GM19099 (cell line): Measurements from ENCODE around the gene HDAC5.

Experiments
- POLR2A ChIP-seq: IDR thresholded peaks from 3 replicates; pipeline ENCODE4 v1.6.1; 2011; ENCODE audit warnings: low read depth; ENCODE audit not compliant: insufficient read length; ENCODE audit errors: extremely low read depth

Gene HDAC5

GRCh38 chr17:44137891-44138709, 14.7 kb upstream of the HDAC5 start:
- no peak for TF ChIP-seq POLR2A

GRCh38 chr17:44134752-44135568, 11.5 kb upstream of the HDAC5 start:
- no peak for TF ChIP-seq POLR2A

GRCh38 chr17:44133918-44134476, 10.6 kb upstream of the HDAC5 start:
- TF ChIP-seq POLR2A = no peak

GRCh38 chr17:44132275-44132821, 8.9 kb upstream of the HDAC5 start:
- no peak for TF ChIP-seq POLR2A

- no peak for TF ChIP-seq POLR2A
These were observed 7.4 kb upstream of the HDAC5 start for GRCh38 chr17:44130693-44131349.

DNA sequence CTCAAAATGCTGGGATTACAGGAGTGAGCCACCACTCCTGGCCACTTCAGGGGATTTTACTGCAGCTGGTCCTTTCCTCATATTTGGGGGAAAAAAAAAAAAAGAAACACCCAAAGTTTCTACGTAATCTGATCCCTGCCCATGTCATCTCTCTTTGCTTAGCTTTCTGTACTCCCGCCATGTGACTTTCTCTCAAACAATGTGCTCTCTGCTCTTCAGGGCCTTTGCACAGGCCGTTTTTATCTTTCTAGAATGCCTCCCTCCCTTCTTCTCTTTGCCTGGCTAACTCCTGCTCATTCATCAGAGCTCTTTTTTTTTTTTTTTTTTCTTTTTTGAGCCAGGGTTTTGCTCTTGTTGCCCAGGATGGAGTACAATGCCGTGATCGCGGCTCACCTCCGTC, 4.9 kb upstream of the HDAC5 start:
- TF ChIP-seq POLR2A = no peak

DNA sequence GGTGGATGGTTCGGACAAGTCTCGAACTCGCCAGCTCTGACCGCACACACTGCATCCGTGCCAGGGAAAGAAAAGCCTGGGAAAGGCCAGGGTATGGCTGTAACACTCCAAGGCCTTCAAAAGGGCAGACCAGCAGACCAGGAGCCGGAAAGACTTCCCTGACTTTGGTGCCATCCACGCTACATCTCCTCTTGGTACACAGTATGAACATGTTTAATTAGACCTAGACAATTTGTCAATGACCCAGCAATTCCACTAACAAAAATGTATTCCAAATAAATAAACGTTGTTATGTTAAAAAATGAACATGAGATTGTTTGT, 637 bp upstream of the HDAC5 start:
- no peak for TF ChIP-seq POLR2A

DNA sequence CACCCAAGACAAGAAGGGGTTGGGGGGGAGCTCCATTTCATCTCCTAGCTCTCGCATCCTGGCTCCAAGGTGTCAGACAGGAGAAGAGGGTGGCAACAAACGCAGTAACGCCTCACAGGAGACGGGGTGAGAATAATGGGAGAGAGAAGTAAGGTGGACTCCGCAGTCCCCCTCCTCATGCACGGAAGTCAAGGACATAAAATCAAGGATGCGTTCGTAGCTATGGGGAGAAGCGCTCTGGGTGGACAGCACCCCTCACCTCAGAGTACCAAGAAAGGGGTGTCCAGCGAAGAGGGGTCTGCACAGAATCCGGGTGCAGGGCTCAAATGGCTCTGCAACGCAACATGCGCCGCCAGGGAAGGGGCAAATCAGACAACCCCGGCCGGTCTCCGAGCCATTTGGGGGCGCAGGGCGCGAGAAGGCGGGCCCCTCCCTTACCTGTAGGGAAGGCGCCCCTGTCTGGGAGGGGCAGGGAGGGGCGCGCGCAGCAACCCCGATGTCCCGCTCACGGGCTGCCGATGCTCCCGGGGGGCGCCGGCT, 555 bp downstream of the HDAC5 start:
- TF ChIP-seq POLR2A = no peak

GRCh38 chr17:44121997-44122815, 1.2 kb downstream of the HDAC5 start:
- no peak for TF ChIP-seq POLR2A

GRCh38 chr17:44120851-44121605, 2.4 kb downstream of the HDAC5 start:
- no peak for TF ChIP-seq POLR2A

- TF ChIP-seq POLR2A = no peak
These were observed 3.6 kb downstream of the HDAC5 start for GRCh38 chr17:44119798-44120197.

DNA sequence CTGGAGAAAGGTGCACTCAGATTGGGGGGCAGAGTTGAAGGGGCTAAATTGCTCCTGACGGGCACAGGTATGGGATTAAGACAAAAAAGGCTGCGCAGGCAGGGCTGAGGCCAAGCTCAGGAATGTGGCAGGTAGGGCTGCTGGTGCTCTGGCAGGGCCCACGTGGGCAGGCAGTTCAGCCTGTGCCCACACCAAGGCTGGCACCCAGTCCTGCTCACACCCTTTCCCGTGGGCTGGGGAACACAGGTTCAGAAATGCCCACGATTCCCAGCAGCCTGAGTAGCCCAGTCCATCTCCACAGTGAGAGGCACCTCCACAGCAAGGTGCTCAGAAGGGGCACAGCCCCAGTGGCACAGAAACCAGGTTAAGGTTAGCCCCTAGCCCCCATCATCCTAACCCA, 4.4 kb downstream of the HDAC5 start:
- TF ChIP-seq POLR2A = no peak

DNA sequence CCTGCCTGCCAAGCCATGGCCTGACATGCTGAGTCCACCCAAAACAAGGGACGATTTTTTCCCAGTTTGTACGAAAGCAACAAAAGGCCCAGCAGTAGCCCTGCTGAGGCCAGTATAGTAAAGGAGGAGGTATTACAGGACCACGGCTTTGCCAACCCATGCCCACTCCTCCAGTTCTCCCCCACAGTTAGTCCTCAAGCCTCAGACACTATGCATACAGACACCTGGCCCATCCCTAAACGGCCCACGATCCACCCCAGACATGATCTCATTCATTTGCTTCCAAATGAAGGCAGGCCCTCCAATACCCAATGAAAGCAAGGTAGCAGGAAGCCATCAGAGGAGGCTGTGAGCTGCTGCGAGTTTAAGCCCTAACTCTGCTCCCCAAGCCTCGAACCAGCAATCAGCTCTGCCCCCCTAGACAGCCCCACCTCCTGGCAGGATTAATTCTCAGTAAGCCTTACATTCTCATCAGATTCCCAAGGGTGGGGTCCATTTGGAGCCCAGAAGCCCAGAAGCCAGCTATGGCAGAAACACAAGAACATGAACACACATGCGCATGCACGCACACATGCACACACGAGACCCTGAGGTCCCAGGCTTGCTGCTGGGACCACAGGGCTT, 4.9 kb downstream of the HDAC5 start:
- TF ChIP-seq POLR2A = no peak
